ENCODE data around the gene C2orf80. TPM values are rescaled to one million over a fixed set of nuclear protein-coding genes. Genes with fewer than 3 reads are reported as not detected.

C2orf80 gene
- total and polyA plus RNA-seq, 12 donors = not detected

DNA sequence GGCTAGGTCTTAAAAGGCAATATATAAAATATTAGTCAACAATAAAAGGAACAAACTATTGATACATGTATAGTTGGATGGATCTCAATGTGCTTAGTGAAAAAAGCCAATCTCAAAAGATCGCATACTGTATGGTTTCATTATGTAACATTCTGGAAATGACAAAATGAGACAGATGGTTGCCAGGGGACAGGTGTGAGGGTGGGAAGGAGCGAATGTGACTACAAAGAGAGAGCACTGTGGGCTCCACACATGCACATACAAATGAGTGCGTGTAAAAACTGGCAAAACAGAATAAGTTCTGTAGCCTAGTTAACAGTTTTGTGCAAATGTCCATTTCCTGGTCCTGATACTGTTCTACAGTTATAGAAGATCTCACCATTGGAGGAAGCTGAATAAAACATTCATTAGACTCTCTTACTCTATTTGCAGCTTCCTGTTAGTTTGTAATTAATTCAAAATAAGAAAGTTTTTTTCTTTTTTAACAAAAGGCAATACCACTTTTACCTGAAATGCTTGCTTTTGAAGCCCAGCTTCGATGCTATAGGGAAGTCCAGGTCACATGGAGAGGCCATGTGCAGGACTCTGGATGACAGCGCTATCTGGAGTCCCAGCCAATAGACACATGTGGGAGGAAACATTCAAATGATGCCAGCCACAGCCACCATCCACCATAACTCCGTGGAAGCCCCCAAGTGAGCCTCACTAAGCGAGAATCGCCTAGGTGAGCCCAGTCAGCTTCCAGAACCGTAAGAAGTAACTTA is 21.0 kb upstream of the C2orf80 start:
- DNase-seq = no peak
- WGBS, 4 donors = 87 to 94% (median 92%) methylated on average over 9 of the region's 9 CpGs
- intact Hi-C loops (cut with DNase I) = no loop called here
- no peaks in the 10 kb centered on the region for H3K36me3 ChIP-seq (replicated peaks in 1 of 2)
- no peak for TF ChIP-seq POLR2A (IDR thresholded peaks at IDR 0.05)
- TF ChIP-seq, protein P1, sequence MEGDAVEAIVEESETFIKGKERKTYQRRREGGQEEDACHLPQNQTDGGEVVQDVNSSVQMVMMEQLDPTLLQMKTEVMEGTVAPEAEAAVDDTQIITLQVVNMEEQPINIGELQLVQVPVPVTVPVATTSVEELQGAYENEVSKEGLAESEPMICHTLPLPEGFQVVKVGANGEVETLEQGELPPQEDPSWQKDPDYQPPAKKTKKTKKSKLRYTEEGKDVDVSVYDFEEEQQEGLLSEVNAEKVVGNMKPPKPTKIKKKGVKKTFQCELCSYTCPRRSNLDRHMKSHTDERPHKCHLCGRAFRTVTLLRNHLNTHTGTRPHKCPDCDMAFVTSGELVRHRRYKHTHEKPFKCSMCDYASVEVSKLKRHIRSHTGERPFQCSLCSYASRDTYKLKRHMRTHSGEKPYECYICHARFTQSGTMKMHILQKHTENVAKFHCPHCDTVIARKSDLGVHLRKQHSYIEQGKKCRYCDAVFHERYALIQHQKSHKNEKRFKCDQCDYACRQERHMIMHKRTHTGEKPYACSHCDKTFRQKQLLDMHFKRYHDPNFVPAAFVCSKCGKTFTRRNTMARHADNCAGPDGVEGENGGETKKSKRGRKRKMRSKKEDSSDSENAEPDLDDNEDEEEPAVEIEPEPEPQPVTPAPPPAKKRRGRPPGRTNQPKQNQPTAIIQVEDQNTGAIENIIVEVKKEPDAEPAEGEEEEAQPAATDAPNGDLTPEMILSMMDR (IDR thresholded peaks at IDR 0.05) = no peak
- no peaks in the 10 kb centered on the region for H3K27me3 ChIP-seq
- H3K27ac ChIP-seq = no peak overlapping the region
- no peak overlapping the region for H3K4me3 ChIP-seq
- H3K9me3 ChIP-seq (replicated peaks in 1 of 3) = no peaks in the 10 kb centered on the region
- H3K4me1 ChIP-seq (replicated peaks in 1 of 2) = no peaks in the 10 kb centered on the region

DNA sequence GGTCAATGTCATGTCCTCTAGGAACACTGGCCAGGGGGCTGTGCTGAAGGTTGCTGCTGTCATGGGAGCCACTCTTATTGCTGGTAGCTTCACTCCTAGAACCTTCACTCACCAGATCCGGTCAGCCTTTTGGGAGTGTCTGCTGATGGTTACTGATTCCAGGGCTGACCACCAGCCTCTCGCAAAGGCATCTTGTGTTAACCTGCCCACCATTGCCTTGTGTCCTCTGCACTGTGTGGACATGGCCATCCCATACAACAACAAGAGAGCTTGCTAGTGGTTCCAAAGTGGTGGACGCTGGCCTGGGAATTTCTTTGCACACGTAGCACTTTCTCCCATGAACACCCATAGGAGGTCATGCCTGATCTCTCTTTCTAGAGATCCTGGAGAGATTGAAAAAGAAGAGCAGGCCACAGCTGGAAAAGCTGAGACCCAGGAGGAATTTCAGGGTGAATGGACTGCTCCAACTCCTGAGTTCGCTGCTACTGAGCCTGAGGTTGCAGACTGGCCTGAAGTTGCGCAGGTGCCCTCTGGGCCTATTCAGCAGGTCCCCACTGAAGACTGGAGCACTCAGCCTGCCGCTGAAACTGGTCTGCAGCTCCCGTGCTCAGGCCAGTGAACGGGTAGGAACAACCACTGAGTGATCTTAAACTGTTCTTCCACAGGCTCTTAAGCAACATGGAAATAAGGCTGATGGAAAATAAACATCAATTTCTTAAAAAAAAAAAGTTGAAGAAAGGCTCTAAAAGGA is 18.7 kb upstream of the C2orf80 start:
- TF ChIP-seq POLR2A (IDR thresholded peaks at IDR 0.05) = no peak
- TF ChIP-seq, protein P1 (IDR thresholded peaks at IDR 0.05) = no peak
- intact Hi-C loops (cut with DNase I) = no loop called here
- Histone ChIP-seq H3K9me3 (replicated peaks in 1 of 3) (no peaks in the 10 kb centered on the region), H3K36me3 (replicated peaks in 1 of 2) (no peaks in the 10 kb centered on the region), H3K27me3 (no peaks in the 10 kb centered on the region), H3K4me3 (no peak overlapping the region), H3K27ac (no peak overlapping the region), H3K4me1 (replicated peaks in 1 of 2) (no peaks in the 10 kb centered on the region)
- DNase-seq = no peak
- WGBS, 4 donors = 87 to 94% (median 90%) methylated on average over 5 to 9 of the region's 9 CpGs

DNA sequence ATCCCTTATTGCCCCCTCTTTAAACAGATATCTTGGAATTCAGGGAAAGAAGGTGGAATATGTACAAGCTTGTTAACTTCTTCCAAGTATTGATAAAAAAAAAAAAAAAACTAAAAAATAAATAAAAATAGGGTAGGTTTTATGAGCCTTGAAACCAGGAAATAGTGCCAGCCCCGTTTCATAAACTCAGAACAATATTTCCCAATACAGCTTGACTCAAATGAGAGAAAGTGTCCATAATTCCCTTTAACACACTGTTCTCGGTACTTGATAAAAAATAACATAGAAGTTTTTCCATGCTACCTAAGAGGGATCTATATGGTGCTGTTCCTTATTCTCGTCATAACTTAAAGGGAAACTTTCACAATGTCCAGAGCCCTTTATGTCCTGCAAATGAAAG is 17.9 kb upstream of the C2orf80 start:
- intact Hi-C loops (cut with DNase I) = no loop called here
- Histone ChIP-seq H3K4me3 (no peak overlapping the region), H3K36me3 (replicated peaks in 1 of 2) (no peaks in the 10 kb centered on the region), H3K27ac (no peak overlapping the region), H3K27me3 (no peaks in the 10 kb centered on the region), H3K4me1 (replicated peaks in 1 of 2) (no peaks in the 10 kb centered on the region), H3K9me3 (replicated peaks in 1 of 3) (no peaks in the 10 kb centered on the region)
- TF ChIP-seq POLR2A (IDR thresholded peaks at IDR 0.05) = no peak
- TF ChIP-seq, protein P1 (IDR thresholded peaks at IDR 0.05) = no peak
- WGBS, 4 donors = 53 to 65% (median 61%) methylated on average over 3 of the region's 3 CpGs
- no peak for DNase-seq

DNA sequence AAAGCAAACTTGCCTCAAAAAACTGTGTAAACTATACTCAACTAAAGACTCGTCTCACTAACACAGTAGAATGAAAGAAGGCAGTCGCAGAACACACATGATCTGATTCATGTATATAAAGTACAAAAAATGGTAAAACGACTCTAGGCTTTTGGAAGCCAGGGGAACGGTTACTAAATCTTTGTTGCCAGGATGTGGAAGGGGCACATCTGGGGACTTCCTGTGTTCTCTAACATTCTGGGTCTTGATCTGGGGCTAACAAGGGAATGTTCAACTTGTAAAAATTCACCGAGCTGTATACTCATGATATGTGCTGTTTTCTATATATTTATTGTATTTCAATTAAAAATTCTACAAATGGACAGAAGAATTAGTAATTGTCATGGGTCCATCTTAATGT is 14.3 kb upstream of the C2orf80 start:
- intact Hi-C loops (cut with DNase I) = no loop called here
- Histone ChIP-seq H3K9me3 (replicated peaks in 1 of 3) (no peaks in the 10 kb centered on the region), H3K4me3 (no peak overlapping the region), H3K4me1 (replicated peaks in 1 of 2) (no peaks in the 10 kb centered on the region), H3K27ac (no peak overlapping the region), H3K27me3 (no peaks in the 10 kb centered on the region), H3K36me3 (replicated peaks in 1 of 2) (no peaks in the 10 kb centered on the region)
- DNase-seq = no peak
- 61 to 63% (median 62%) methylated on average over 5 of the region's 5 CpGs for WGBS, 4 donors
- TF ChIP-seq, protein P1 (IDR thresholded peaks at IDR 0.05) = no peak
